CD4-positive, alpha-beta T cell treated with Interleukin-17A for 1 hour (primary cell): Measurements from ENCODE around the gene ZNF770.
A peak's percentile ranks its signal among the peaks of the same experiment; 100 is the strongest.
"Not testable (repeated sequence)": the region's sequence is repeated elsewhere in the genome, so short reads cannot be mapped to it uniquely, and the experiment has no call there.

ENCODE experiments used
- DNase-seq: peaks from one replicate; pipeline ENCODE4 v3.0.0-alpha.2; 2020

ZNF770 gene

DNA sequence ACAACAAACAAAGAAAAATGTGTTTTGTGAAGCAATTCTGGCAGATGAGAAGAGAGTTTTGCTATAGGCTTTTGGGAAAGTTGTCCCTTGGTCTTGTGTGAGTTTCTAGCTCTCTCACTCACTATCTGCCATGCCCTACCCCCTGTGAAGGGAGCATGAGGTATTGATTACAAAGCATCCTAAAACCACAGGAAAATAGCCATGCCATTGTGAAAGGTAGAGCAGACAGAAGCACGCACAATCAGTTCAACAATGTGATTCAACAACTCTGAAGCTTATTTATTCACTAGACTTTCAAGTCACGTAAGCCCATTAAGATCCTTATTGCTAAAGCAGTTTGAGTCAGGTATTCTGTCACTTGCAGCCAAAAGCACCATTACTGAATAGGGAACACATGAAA is 12.0 kb downstream of the ZNF770 start:
- no peak for DNase-seq

DNA sequence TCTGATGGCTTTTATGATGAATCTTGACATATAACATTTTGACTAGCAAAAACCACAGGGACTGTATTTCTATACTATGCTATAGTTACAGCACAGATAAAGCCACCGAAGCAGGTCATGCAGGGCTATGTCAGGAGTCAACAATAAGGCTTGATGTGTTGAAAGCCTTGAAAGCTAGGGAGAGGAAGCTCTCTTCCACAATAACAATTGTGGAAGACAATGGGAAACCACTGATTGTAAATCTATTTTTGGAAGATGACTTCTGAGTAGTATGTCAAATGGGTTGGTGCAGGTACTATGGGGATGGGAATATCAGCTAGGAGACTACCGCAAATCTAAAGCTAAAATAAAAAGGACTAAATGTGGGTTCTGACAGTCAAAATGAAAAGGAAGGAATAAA is 14.6 kb downstream of the ZNF770 start:
- no peak for DNase-seq

DNA sequence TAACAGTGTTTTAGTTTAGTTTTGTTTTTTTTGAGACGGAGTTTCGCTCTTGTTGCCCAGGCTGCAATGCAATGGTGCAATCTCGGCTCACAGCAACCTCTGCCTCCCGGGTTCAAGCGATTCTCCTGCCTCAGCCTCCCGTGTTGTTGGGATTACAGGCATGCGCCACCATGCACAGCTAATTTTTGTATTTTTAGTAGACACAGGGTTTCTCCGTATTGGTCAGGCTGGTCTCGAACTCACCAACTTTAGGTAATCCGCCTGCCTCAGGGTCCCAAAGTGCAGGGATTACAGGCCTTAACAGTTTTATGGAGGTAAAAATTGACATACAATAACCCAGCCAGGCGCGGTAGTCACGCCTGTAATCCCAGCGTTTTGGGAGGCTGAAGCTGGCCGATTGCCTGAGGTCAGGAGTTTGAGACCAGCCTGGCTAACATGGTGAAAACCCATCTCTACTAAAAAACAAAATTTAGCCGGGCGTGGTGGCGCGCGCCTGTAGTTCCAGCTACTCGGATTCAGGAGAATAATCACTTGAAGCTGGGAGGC is 17.9 kb downstream of the ZNF770 start:
- DNase-seq = not testable (repeated sequence)

DNA sequence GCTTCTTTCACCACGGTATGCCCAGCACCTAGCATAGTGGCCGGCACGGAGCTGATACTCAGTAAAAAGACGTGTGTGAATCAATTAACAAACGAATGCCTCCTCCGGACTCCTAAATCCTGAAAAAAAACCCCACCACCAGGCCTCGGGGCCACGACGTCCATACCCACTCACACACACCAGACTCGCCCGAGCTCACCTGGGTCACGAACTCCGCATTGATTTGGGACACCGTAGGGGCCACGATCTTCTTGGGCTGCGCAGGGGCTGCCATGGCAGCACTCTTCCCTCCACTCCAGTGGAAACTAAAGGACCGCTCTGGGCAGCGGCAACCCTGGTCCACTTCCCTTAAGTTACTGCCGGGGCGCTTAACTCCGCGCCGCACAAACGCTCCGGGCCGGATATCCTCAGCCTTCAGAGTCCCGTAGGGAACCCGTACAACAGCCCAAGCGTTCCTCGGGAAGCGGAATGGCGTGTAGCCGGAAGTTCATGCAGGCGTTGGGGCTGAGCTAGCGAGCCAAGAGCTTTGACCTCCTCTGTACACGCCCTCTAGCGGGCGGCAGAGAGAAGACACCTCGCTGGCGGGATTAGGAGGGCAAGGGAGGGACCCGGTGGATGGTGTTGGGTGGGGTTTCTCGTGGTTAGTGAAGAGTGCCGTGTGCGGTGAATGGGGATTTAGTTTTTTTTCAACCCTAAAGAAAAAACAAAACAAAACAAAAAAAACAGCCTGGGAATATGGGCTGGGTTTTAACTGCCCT is 18.6 kb downstream of the ZNF770 start, which contains the start of gene AQR:
AQR (minus strand) TSS at position 403 of the 758 bp plus-strand sequence; CDS start at position 274, 129 bp downstream.
- peak; percentile 95 for DNase-seq

DNA sequence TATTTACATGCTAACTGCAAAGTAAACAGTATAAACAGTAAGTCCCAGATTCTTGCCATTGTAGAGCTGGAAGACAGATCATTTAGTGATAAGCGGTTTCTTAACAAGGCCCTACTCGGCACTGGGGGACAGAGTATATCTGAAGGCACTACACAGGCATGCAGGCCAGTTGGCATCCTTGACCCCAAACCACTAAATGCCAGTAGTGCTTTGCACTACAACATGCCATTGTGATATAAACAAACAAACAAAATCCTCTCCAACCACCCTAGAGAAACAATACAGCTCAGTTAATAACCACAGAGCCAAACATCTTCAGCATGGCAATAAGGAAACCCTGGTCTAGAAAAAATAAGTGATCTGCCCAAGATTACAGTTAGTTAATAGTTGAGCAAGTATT is 23.8 kb downstream of the ZNF770 start:
- DNase-seq = no peak

DNA sequence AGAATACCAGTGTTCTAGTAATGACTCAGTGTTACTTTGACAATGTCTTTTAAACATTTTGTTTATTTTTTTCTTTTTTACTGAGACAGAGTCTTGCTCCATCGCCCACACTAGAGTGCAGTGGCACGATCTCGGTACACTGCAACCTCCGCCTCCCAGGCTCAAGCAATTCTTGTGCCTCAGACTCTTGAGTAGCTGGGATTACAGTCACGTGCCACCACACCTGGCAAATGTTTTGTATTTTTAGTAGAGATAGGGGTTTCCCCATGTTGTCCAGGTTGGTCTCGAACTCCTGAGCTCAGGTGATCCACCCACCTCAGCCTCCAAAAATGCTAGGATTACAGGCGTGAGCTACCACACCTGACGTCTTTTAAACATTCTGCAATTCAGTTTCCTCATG is 34.2 kb downstream of the ZNF770 start:
- DNase-seq = no peak

DNA sequence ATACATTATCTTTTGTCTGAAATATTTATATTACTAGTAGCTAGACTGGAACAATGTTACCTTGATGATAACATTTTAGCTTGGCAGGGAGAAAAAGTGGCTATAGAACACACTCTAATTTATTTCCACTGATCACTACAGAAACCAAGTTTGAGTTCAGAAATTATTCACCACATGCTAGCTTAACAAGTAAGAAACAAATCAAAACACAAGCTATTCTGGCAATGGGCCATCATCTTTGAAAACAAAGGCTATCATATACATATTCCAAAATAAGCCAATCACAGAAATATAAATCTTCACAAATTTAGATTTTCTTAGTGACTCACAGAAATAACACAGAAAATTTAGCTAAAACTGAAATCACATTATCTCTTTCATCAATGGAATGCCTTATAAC is 35.6 kb downstream of the ZNF770 start:
- DNase-seq = no peak

DNA sequence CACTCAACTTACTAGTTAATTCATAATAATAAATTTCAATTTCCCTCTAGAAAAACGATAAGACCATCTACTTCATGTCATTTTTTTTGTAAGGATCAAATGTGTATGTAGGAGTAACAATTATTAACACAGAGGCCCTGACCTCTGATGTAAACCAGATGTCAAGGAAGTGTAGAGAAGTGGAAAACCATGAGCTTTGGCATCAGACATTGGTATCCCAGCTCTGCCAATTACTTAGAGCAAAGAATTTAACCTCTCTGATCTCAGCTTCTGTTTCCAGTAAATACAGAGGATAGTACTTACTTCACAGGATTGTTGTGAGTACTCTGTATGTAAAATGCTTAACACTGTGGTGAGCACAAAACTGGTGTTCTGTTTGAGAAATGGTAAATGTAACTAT is 36.1 kb downstream of the ZNF770 start:
- DNase-seq = no peak

DNA sequence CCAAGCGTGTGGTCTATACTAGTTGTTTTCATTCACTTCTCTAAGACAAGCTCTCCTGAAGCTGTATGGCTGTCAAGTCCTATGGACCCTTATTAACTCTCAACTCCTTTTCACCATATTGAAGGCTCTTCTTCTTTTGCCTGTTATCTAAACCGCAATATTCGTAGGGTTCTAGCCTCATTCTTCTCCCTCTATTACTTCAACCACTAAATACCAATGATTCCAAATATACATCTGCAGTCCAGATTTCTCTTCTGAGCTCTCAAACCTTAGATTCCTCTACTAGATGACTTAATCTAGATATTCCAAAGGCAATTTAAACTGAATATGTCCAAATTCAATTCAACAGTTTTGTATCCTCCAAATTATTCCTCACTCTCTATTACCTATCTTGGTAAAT is 43.2 kb downstream of the ZNF770 start:
- DNase-seq = no peak

DNA sequence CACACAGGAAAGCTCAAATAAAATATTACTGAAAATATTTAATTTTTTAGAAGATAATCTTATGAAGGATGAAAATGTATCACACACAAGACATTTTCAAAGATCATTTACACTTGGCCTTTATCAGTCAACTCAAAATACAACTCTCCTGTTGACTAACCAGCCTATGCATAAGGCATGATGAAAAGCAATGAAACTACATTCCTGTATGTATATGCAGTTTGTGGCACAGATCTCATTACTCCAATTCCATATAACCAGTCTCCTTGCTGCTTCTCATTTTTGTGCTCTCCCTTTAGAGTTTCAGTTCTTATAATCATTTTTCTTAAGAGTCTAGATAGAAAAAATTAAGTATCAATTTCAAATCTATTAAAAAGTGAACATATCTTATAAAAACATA is 44.4 kb downstream of the ZNF770 start:
- DNase-seq = no peak

DNA sequence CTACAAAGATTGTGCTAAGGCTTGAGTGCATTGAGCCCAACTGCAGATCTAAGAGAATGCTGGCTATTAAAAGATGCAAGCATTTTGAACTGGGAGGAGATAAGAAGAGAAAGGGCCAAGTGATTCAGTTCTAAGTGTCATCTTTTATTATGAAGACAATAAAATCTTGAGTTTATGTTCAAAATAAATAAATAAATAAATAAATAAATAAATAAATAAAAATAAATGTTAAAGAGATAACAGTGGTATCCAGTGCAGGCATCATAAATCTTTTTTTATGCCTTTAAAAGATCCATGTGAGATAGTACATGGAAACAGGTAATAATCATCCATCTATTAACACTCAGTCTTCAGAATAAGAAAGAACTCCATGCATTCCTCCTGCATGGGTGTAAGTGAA is 44.8 kb downstream of the ZNF770 start:
- not testable (repeated sequence) for DNase-seq

DNA sequence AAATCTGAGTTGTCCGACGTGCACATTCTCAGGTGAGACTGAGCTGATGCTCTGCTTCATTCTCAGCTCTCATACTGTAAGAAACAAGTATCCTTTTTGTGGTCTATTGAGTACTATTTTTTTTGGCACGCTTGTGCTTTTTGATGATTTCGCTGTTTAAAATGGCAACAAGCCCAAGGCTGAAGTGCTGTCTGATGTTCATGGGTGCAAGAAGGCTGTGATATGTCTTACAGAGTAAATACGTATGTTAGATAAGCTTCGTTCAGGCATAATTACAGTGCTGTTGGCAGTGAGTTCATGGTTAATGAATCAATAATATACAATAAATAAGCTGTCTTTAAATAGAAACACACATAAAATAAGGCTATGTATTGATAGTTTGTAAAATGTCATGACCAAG is 45.7 kb downstream of the ZNF770 start:
- no peak for DNase-seq

DNA sequence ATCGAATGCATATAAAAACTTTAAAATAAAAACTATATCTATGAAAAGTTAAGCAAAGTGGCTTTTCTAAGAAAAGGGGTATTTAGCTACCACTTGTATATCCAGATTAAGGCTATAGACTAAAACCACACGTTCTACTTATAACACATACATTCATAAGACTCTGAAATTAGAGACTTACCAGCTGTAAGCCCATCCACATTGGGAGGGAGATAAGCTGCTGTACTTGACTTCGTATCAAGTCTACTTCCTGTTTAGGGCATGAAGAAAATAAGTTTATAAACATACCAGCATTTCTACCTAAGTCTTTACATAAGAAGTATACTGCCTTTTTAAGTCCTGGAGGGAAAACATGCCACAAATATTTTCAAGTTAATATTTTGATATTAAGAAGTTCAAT is 46.3 kb downstream of the ZNF770 start:
- DNase-seq = no peak

DNA sequence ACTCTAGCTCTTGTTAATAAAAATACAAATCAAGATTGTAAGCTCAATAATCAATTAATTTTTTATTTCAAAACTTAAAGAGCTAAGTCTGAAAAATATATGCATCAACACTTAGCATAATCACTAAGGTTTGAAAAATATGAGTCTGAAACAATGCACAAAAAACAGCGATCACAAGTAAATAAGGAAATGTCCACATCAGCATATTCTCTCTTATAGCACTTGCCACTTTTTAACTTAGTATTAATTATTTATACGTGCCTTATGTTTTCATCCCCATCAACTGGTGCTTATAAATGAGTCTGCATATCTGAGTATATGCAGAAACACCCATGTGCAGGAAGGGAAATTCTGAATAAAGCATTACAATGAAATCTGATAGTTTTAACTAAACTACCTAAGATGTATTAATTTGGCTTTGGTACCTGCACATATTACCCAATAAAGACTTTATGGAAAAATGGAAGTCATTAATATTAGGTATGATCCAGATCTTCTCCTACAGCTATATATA is 46.8 kb downstream of the ZNF770 start:
- no peak for DNase-seq

DNA sequence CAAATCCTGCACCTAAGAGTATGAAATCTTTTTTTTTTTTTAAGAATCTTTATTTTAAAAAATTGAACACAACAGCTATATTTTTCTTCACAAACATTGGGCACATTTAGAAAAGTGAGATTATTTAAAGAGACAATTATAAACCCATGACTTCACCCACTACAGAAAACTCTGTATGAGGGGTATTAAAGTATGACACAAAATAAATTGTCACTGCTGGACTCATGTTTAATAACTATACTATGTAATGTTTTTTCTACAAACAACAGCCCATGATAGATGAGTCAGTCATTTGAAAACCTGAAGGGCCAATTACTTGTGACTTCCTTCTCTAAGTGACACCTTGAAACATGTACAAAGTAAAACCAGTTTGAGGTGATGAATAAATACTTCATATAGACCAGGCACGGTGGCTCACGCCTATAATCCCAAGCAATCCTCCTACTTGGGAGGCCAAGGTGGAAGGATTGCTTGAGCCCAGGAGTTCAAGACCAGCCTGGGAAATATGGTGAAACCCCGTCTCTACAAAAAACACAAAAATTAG is 54.6 kb downstream of the ZNF770 start:
- DNase-seq = no peak

DNA sequence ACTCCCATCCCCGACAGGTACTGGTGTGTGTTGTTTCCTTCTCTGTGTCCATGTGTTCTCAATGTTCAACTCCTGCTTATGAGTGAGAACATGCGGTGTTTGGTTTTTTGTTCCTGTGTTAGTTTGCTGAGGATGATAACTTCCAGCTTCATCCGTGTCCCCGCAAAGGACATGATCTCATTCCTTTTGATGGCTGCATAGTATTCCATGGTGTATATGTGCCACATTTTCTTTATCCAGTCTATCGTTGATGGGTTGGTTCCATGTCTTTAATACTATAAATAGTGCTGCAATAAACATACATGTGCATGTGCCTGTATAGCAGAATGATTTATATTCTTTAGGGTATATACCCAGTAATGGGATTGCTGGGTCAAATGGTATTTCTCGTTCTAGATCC is 59.7 kb downstream of the ZNF770 start:
- not testable (repeated sequence) for DNase-seq
